ENCODE results near the gene PRLH. TPM values are rescaled to one million over a fixed set of nuclear protein-coding genes. Genes with fewer than 3 reads are reported as not detected.
A peak's percentile ranks its signal among the peaks of the same experiment; 100 is the strongest.

Gene PRLH
- polyA plus RNA-seq (2014; cell fraction: cytosol; rRNA removed) = not detected in 2 replicates
- not detected in 2 replicates for polyA plus RNA-seq (2014; cell fraction: nucleus; rRNA removed)

GRCh38 chr2:237566401-237567235 lies at the start of gene PRLH:
PRLH (plus strand) TSS chr2:237566574; CDS start chr2:237566574, 0 bp downstream.
- DNase-seq (ENCODE audit: low spot score) = no peak

GRCh38 chr2:237517163-237517562 lies 49.2 kb upstream of the PRLH start:
- no peak for DNase-seq (ENCODE audit: low spot score)

- no peak for DNase-seq (ENCODE audit: low spot score)
Observed at GRCh38 chr2:237517990-237518389, 48.4 kb upstream of the PRLH start.

- DNase-seq (ENCODE audit: low spot score) = no peak
Observed at GRCh38 chr2:237519506-237520245, 46.7 kb upstream of the PRLH start.

- no peak for DNase-seq (ENCODE audit: low spot score)
Observed at GRCh38 chr2:237520290-237520689, 46.1 kb upstream of the PRLH start.

- peak; percentile 82 for DNase-seq (ENCODE audit: low spot score)
Observed at GRCh38 chr2:237524631-237525030, 41.7 kb upstream of the PRLH start.

GRCh38 chr2:237525559-237526157 lies 40.7 kb upstream of the PRLH start:
- no peak for DNase-seq (ENCODE audit: low spot score)

GRCh38 chr2:237527233-237527632 lies 39.1 kb upstream of the PRLH start:
- DNase-seq (ENCODE audit: low spot score) = no peak

GRCh38 chr2:237527766-237528165 lies 38.6 kb upstream of the PRLH start:
- no peak for DNase-seq (ENCODE audit: low spot score)

- no peak for DNase-seq (ENCODE audit: low spot score)
Observed at GRCh38 chr2:237529452-237530402, 36.6 kb upstream of the PRLH start.

- no peak for DNase-seq (ENCODE audit: low spot score)
Observed at GRCh38 chr2:237530472-237531433, 35.6 kb upstream of the PRLH start.

GRCh38 chr2:237532160-237532559 lies 34.2 kb upstream of the PRLH start:
- DNase-seq (ENCODE audit: low spot score) = no peak

GRCh38 chr2:237533668-237534161 lies 32.7 kb upstream of the PRLH start:
- DNase-seq (ENCODE audit: low spot score) = no peak

GRCh38 chr2:237534380-237534779 lies 32.0 kb upstream of the PRLH start:
- no peak for DNase-seq (ENCODE audit: low spot score)

GRCh38 chr2:237535385-237536082 lies 30.8 kb upstream of the PRLH start:
- no peak for DNase-seq (ENCODE audit: low spot score)

- DNase-seq (ENCODE audit: low spot score) = no peak
Observed at GRCh38 chr2:237536083-237536415, 30.3 kb upstream of the PRLH start.

GRCh38 chr2:237536617-237537016 lies 29.8 kb upstream of the PRLH start:
- no peak for DNase-seq (ENCODE audit: low spot score)

- no peak for DNase-seq (ENCODE audit: low spot score)
Observed at GRCh38 chr2:237538001-237538720, 28.2 kb upstream of the PRLH start.

- DNase-seq (ENCODE audit: low spot score) = no peak
Observed at GRCh38 chr2:237538901-237539300, 27.5 kb upstream of the PRLH start.
